Activated naive CD8-positive, alpha-beta T cell (primary cell): Measurements from ENCODE around the gene DCLK2.

Experiments
- H3K27ac Mint-ChIP-seq: one replicate; pipeline ENCODE4 v1.8.0; 2021; ENCODE audit warnings: mixed read lengths
- H3K27me3 Mint-ChIP-seq: one replicate; pipeline ENCODE4 v1.8.0; 2021; ENCODE audit warnings: mixed read lengths
- H3K36me3 Mint-ChIP-seq: one replicate; pipeline ENCODE4 v1.8.0; 2021; ENCODE audit warnings: mixed read lengths
- H3K4me1 Mint-ChIP-seq: one replicate; pipeline ENCODE4 v1.8.0; 2021; ENCODE audit warnings: low read depth, mixed read lengths
- H3K4me3 Mint-ChIP-seq: one replicate; pipeline ENCODE4 v1.8.0; 2021; ENCODE audit warnings: mild to moderate bottlenecking, mixed read lengths
- H3K9me3 Mint-ChIP-seq: one replicate; pipeline ENCODE4 v1.8.0; 2021; ENCODE audit warnings: low read depth, mixed read lengths

The DCLK2 gene

DNA sequence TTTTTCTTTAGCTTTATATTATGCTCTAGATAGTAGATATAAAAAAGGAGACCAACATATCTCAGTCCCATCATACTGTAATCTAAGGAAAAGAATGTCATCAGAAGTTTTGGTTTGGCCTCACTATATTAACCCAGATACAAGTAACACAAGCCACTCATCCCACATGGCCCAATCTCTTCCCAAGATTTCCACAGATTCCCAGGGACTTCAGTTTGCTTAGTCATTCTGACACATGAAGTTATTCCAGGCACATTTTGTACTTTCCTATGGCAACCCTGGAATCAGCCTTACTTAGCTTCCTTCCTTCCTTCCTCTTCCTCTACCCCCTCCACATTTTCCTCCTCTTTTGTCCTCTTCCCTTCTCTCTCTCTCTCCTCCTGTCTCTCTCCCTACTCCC lies 21.7 kb upstream of the DCLK2 start:
- H3K4me1 Mint-ChIP-seq, result no peaks in the 10 kb centered on the region
- H3K27me3 Mint-ChIP-seq, result peaks cover 4% of the 10 kb centered on the region
- no peak overlapping the region for H3K4me3 Mint-ChIP-seq
- peaks cover 4% of the 10 kb centered on the region for H3K9me3 Mint-ChIP-seq
- no peaks in the 10 kb centered on the region for H3K36me3 Mint-ChIP-seq
- H3K27ac Mint-ChIP-seq, result no peak overlapping the region

GRCh38 chr4:150061086-150061776 lies 17.0 kb upstream of the DCLK2 start:
- H3K27ac Mint-ChIP-seq, result no peak overlapping the region
- no peak overlapping the region for H3K4me3 Mint-ChIP-seq
- H3K4me1 Mint-ChIP-seq, result no peaks in the 10 kb centered on the region
- H3K9me3 Mint-ChIP-seq, result peaks cover 3% of the 10 kb centered on the region
- no peaks in the 10 kb centered on the region for H3K36me3 Mint-ChIP-seq
- H3K27me3 Mint-ChIP-seq, result peaks cover 9% of the 10 kb centered on the region

DNA sequence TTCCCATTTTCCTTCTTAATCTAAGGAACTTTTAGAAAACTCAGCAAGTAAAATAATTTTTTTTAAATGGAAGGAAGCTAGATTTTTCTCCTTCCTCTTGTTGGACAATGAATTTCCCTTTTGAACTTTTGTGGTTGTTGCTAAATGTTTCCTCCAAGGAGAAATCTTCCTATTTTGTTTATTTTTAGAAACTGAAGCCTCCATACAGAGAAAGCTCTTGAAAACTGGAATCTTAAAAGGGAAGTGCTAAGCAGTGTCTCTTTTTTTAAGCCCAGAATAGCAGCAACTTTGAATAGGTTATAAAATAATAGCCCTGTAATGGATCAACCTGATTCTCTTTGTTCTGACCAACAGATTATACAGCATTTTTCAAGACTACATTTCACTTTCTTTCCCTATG lies 15.1 kb upstream of the DCLK2 start:
- Mint-ChIP-seq H3K9me3 (peaks cover 3% of the 10 kb centered on the region), H3K4me1 (no peaks in the 10 kb centered on the region), H3K27me3 (peaks cover 22% of the 10 kb centered on the region), H3K4me3 (no peak overlapping the region), H3K36me3 (no peaks in the 10 kb centered on the region), H3K27ac (no peak overlapping the region)

GRCh38 chr4:150065740-150066139 lies 12.5 kb upstream of the DCLK2 start:
- no peaks in the 10 kb centered on the region for H3K36me3 Mint-ChIP-seq
- H3K9me3 Mint-ChIP-seq, result peaks cover 3% of the 10 kb centered on the region
- H3K27me3 Mint-ChIP-seq, result peaks cover 23% of the 10 kb centered on the region
- no peak overlapping the region for H3K27ac Mint-ChIP-seq
- no peaks in the 10 kb centered on the region for H3K4me1 Mint-ChIP-seq
- H3K4me3 Mint-ChIP-seq, result no peak overlapping the region

- peaks cover 18% of the 10 kb centered on the region for H3K27me3 Mint-ChIP-seq
- H3K36me3 Mint-ChIP-seq, result no peaks in the 10 kb centered on the region
- peaks cover 3% of the 10 kb centered on the region for H3K9me3 Mint-ChIP-seq
- no peak overlapping the region for H3K27ac Mint-ChIP-seq
- H3K4me3 Mint-ChIP-seq, result no peak overlapping the region
- no peaks in the 10 kb centered on the region for H3K4me1 Mint-ChIP-seq
Observed at GRCh38 chr4:150067859-150068258, 10.4 kb upstream of the DCLK2 start.

DNA sequence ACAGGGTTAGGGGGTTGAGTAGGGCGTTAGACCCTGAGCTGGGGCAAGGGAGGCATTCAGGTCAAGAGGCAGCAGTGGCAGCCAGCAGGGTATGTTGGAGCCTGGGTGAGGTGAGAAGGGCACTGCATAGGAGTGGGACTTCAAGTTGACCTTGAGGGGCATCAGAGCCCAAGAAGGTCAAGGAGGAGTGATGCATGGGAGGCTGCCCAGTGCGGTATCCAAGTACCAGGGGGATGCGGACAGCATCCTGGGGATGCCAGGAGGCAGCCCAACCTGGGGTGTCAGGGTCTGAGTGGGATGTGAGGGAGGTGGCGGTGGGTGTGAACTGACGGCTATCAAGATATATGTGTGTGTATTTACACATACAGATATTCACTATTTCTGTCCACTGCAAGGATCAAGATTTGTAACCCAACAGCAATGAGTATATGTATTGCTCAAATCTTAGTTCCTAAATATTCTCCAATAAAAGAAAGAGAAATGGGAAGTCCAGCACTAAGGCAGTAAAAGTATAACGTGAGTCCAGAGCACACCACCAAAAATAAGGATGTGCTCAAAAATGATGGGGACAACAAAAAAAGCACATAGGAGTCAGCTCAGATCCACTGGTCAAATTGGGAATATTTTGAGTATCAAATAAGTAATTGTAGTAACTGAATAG lies 9.8 kb upstream of the DCLK2 start:
- Mint-ChIP-seq H3K4me3 (no peak overlapping the region), H3K27me3 (peaks cover 18% of the 10 kb centered on the region), H3K27ac (no peak overlapping the region), H3K36me3 (no peaks in the 10 kb centered on the region), H3K9me3 (peaks cover 3% of the 10 kb centered on the region), H3K4me1 (no peaks in the 10 kb centered on the region)

DNA sequence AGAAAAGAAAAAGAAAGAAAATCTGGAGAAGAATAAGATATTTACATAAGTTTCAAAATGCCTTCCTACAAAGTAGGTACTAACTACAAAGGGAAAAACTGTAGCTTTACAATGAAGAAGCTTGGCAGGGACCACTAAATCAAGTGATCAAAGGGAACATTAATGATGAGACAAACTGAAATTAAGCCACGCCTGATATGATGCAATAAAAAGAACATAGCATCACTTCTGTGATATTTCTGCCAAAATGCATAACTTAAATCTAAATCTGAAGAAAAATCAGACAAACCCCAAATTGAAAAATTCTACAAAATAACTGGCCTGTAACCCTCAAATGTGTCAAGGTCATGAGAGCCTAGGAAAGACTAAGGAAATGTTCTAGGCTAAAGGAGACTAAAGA lies 8.9 kb upstream of the DCLK2 start:
- Mint-ChIP-seq H3K27me3 (peaks cover 15% of the 10 kb centered on the region), H3K36me3 (no peaks in the 10 kb centered on the region), H3K4me1 (no peaks in the 10 kb centered on the region), H3K4me3 (no peak overlapping the region), H3K27ac (no peak overlapping the region), H3K9me3 (no peaks in the 10 kb centered on the region)

DNA sequence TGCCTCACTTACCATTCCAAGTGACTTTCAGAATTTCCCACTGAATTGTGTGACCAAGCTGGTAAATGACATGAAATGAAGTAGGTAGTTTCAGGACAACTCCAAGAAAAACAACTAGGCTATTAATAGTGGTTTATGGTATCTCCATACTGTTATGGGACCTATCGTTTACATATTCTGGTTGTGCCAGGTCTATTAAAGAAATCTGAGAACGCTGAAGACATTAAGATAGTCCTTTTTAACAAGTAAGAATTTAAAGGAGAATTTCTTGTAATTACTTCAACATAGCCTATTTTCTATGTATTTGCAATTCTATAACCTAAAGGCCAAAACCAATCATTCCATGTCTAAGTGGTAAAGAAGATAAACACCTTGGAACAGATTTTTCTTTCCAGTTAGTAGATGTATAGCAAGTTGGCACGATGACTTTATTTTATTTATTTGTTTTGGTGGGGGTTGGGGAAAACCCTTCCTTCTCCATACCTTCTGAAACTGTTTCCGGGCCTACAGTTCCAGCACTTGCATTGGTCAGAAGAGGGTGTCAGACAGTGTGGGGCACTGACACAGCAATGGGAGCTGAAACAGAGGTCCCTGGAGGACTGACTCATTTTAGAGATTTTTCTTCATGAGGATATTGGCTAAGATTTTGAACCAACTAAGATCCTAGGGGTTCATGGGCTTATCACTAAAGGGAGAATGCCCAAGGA lies 7.6 kb upstream of the DCLK2 start:
- no peak overlapping the region for H3K4me3 Mint-ChIP-seq
- H3K27me3 Mint-ChIP-seq, result peaks cover 25% of the 10 kb centered on the region
- no peak overlapping the region for H3K27ac Mint-ChIP-seq
- no peaks in the 10 kb centered on the region for H3K36me3 Mint-ChIP-seq
- no peaks in the 10 kb centered on the region for H3K9me3 Mint-ChIP-seq
- H3K4me1 Mint-ChIP-seq, result no peaks in the 10 kb centered on the region

- no peak overlapping the region for H3K4me3 Mint-ChIP-seq
- H3K9me3 Mint-ChIP-seq, result peaks cover 6% of the 10 kb centered on the region
- no peak overlapping the region for H3K27ac Mint-ChIP-seq
- H3K36me3 Mint-ChIP-seq, result no peaks in the 10 kb centered on the region
- peaks cover 27% of the 10 kb centered on the region for H3K27me3 Mint-ChIP-seq
- no peaks in the 10 kb centered on the region for H3K4me1 Mint-ChIP-seq
Observed at GRCh38 chr4:150072471-150072870, 5.8 kb upstream of the DCLK2 start.

GRCh38 chr4:150072906-150073714 lies 5.1 kb upstream of the DCLK2 start:
- H3K4me3 Mint-ChIP-seq, result no peak overlapping the region
- H3K4me1 Mint-ChIP-seq, result no peaks in the 10 kb centered on the region
- H3K27ac Mint-ChIP-seq, result no peak overlapping the region
- H3K36me3 Mint-ChIP-seq, result no peaks in the 10 kb centered on the region
- peaks cover 6% of the 10 kb centered on the region for H3K9me3 Mint-ChIP-seq
- peaks cover 23% of the 10 kb centered on the region for H3K27me3 Mint-ChIP-seq

GRCh38 chr4:150074064-150074463 lies 4.2 kb upstream of the DCLK2 start:
- Mint-ChIP-seq H3K4me1 (no peaks in the 10 kb centered on the region), H3K27me3 (peaks cover 22% of the 10 kb centered on the region), H3K36me3 (no peaks in the 10 kb centered on the region), H3K4me3 (no peak overlapping the region), H3K9me3 (peaks cover 6% of the 10 kb centered on the region), H3K27ac (no peak overlapping the region)

DNA sequence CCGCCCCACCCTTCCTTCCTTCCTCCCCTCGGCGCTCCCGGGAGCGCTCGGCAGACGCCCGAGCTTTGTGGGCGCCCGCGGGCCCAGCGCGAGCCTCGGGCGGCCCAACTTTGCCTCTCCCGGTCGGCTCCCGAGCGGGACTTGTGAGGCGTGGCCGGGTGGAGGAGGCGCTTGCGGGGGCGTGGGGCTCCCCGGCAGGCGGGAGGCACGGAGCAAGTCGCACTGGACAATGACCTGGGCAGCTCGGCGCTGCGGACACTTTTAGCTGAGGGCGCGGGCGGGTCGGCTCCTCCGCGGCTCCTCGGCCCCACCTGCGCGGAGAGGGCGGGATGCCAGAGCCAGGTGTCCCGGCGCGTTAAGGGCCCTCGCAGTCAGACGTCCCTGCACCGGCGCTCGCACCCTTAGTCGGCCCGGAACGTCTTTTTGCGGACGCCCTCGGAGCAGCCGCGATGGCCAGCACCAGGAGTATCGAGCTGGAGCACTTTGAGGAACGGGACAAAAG lies 385 bp downstream of the DCLK2 start:
- peak overlapping the region; percentile 32 for H3K4me3 Mint-ChIP-seq
- peaks cover 6% of the 10 kb centered on the region for H3K9me3 Mint-ChIP-seq
- peaks cover 2% of the 10 kb centered on the region for H3K4me1 Mint-ChIP-seq
- no peaks in the 10 kb centered on the region for H3K36me3 Mint-ChIP-seq
- no peak overlapping the region for H3K27ac Mint-ChIP-seq
- H3K27me3 Mint-ChIP-seq, result peaks cover 36% of the 10 kb centered on the region

GRCh38 chr4:150079081-150079581 lies 886 bp downstream of the DCLK2 start:
- no peak overlapping the region for H3K27ac Mint-ChIP-seq
- H3K9me3 Mint-ChIP-seq, result peaks cover 6% of the 10 kb centered on the region
- peaks cover 2% of the 10 kb centered on the region for H3K4me1 Mint-ChIP-seq
- H3K27me3 Mint-ChIP-seq, result peaks cover 36% of the 10 kb centered on the region
- H3K4me3 Mint-ChIP-seq, result peak overlapping the region; percentile 80
- no peaks in the 10 kb centered on the region for H3K36me3 Mint-ChIP-seq

DNA sequence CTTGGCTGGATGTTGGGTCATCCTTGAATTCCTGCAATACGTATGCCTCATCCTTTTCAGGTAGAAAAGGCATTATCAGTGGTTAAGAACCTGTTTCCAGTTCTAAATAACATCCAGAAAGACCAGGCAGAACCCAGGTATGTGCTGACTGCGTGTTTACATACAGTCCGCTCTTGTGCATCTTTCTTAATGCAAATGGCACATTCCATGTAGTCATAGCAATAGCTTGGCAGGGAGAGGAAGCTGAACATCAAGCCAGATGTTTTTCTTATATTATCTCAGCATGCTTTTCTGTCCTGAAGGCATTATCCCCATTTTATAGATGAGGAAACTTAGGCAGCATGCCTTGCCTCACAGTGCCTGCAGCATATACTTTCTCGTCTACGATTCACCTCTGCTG lies 2.1 kb downstream of the DCLK2 start:
- H3K27ac Mint-ChIP-seq, result no peak overlapping the region
- H3K27me3 Mint-ChIP-seq, result peaks cover 29% of the 10 kb centered on the region
- peaks cover 6% of the 10 kb centered on the region for H3K9me3 Mint-ChIP-seq
- peaks cover 2% of the 10 kb centered on the region for H3K4me1 Mint-ChIP-seq
- H3K36me3 Mint-ChIP-seq, result no peaks in the 10 kb centered on the region
- H3K4me3 Mint-ChIP-seq, result no peak overlapping the region
